A673 (cell line): ENCODE data around the gene KDM6B.

ENCODE experiments used
- EZH2 ChIP-seq: fragments of 200-600 bp; sonication (generic); IDR thresholded peaks from 2 replicates; pipeline ENCODE4 v1.6.1; 2017; ENCODE audit warnings: borderline replicate concordance, low read depth, mild to moderate bottlenecking, mixed read lengths, antibody characterized with exemption, low read length; ENCODE audit not compliant: poor library complexity, severe bottlenecking
- TF ChIP-seq, protein P1 (sequence below): fragments of 300-800, 200-600 bp; sonication (generic); conservative IDR thresholded peaks from 2 replicates; pipeline ENCODE4 v1.5.1; 2017; ENCODE audit warnings: low read depth, mild to moderate bottlenecking, antibody characterized with exemption, low read length, moderate library complexity, mixed read lengths

DNA sequence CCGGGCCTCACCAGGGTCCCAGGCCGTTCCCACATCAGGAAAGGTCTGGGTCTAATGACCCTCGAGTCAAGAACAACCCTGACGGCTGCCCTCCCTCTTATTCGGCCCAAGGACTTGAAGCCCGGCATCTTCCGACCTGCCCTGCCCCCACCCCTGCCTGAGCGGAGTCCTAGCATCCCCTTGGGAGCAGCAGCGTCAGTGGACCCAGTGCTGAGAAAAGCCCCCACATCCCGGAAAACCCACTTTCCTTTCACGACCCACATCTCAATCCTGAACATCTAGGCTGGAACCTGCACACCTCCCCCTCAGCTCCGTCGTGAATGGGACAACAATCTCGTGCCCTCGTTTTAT, 21.6 kb downstream of the KDM6B start:
- TF ChIP-seq, protein P1, sequence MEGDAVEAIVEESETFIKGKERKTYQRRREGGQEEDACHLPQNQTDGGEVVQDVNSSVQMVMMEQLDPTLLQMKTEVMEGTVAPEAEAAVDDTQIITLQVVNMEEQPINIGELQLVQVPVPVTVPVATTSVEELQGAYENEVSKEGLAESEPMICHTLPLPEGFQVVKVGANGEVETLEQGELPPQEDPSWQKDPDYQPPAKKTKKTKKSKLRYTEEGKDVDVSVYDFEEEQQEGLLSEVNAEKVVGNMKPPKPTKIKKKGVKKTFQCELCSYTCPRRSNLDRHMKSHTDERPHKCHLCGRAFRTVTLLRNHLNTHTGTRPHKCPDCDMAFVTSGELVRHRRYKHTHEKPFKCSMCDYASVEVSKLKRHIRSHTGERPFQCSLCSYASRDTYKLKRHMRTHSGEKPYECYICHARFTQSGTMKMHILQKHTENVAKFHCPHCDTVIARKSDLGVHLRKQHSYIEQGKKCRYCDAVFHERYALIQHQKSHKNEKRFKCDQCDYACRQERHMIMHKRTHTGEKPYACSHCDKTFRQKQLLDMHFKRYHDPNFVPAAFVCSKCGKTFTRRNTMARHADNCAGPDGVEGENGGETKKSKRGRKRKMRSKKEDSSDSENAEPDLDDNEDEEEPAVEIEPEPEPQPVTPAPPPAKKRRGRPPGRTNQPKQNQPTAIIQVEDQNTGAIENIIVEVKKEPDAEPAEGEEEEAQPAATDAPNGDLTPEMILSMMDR, result no peak
- TF ChIP-seq EZH2, result no peak
